Nephron (organoid): Measurements from ENCODE around the gene SLC18A3.

Source experiments
- H3K27ac Mint-ChIP-seq, 3 experiments: 2 replicates each; pipeline ENCODE4 v1.8.0; 2020; ENCODE audit warnings: mixed read lengths in 3 of 3, mild to moderate bottlenecking in 2 of 3, moderate library complexity in 1 of 3
- H3K27me3 Mint-ChIP-seq: 2 replicates; pipeline ENCODE4 v1.8.0; 2021; ENCODE audit warnings: low read depth, mild to moderate bottlenecking, moderate library complexity, mixed read lengths
- H3K36me3 Mint-ChIP-seq: 2 replicates; pipeline ENCODE4 v1.8.0; 2020; ENCODE audit warnings: low read depth, mixed read lengths
- H3K4me1 Mint-ChIP-seq: 2 replicates; pipeline ENCODE4 v1.8.0; 2020; ENCODE audit warnings: mixed read lengths
- H3K4me3 Mint-ChIP-seq, 3 experiments: 2 replicates each; pipeline ENCODE4 v1.8.0; 2020; ENCODE audit warnings: mild to moderate bottlenecking in 3 of 3, mixed read lengths in 3 of 3, moderate library complexity in 2 of 3
- H3K9me3 Mint-ChIP-seq: 2 replicates; pipeline ENCODE4 v1.8.0; 2020; ENCODE audit warnings: mixed read lengths
- TF ChIP-seq, protein P1 (sequence below), 3 experiments: fragments of 200-600 bp; sonication (generic); IDR thresholded peaks; one replicate each; pipeline ENCODE4 v1.5.0; 2021; ENCODE audit warnings: antibody characterized with exemption in 3 of 3; ENCODE audit not compliant: unreplicated experiment in 3 of 3

The SLC18A3 gene

DNA sequence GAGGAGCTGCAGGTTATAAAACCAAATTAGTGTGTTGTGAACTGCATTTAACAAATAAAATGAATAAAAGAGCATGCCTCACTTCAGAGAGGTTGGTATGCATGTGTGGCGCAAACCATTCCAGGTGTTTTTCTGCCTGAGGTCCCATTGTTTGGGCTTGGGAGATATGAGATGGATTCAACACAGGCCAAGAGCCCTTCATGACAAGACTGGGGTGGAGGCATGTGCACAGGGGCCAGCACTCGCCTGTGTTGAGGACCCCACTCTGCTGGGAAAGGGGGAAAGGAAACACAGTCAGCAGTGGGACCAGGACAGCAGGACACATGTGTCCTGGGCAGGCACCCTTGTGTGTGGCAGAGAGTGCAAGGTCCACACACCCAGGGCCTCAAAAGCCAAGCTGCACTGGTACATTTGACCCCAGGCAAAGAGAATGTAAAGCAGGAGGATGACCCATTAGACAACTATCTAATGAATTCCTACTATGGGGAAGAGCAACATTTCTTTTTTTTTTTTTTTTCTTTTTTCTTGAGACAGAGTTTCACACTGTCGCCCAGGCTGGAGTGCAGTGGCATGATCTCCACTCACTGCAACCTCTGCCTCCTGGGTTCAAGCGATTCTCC, 9.2 kb upstream of the SLC18A3 start:
- no peak overlapping the region for H3K27ac Mint-ChIP-seq
- H3K36me3 Mint-ChIP-seq, result no peaks in the 10 kb centered on the region
- peaks cover 2% of the 10 kb centered on the region for H3K9me3 Mint-ChIP-seq
- H3K4me1 Mint-ChIP-seq, result no peaks in the 10 kb centered on the region
- H3K27me3 Mint-ChIP-seq, result peaks cover 78% of the 10 kb centered on the region
- TF ChIP-seq, protein P1, sequence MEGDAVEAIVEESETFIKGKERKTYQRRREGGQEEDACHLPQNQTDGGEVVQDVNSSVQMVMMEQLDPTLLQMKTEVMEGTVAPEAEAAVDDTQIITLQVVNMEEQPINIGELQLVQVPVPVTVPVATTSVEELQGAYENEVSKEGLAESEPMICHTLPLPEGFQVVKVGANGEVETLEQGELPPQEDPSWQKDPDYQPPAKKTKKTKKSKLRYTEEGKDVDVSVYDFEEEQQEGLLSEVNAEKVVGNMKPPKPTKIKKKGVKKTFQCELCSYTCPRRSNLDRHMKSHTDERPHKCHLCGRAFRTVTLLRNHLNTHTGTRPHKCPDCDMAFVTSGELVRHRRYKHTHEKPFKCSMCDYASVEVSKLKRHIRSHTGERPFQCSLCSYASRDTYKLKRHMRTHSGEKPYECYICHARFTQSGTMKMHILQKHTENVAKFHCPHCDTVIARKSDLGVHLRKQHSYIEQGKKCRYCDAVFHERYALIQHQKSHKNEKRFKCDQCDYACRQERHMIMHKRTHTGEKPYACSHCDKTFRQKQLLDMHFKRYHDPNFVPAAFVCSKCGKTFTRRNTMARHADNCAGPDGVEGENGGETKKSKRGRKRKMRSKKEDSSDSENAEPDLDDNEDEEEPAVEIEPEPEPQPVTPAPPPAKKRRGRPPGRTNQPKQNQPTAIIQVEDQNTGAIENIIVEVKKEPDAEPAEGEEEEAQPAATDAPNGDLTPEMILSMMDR (IDR thresholded peaks at IDR 0.05; ENCODE audit: unreplicated experiment in 3 of 3), result no peak
- H3K4me3 Mint-ChIP-seq, result no peak overlapping the region

DNA sequence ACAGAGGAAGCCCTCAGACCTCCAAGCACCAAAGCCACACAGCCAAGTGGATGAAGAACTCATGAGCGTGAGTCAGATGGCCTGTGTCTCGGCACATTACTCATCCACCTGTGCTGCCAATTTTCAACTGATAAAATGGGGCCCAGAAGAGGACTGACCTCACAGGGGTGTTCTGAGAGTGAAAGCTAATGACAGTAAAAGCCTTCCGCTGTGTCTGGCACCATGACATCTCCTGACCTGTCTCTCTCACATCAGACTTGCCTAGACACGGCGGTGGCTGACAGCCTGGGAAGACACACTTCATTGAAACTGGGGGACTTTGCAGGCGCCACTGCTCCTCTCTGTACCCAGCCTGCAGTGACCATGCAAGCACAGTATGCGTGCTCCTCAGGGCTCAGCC, 8.3 kb upstream of the SLC18A3 start:
- no peaks in the 10 kb centered on the region for H3K36me3 Mint-ChIP-seq
- peaks cover 3% of the 10 kb centered on the region for H3K4me1 Mint-ChIP-seq
- no peak overlapping the region for H3K4me3 Mint-ChIP-seq
- peaks cover 78% of the 10 kb centered on the region for H3K27me3 Mint-ChIP-seq
- H3K9me3 Mint-ChIP-seq, result peaks cover 2% of the 10 kb centered on the region
- TF ChIP-seq, protein P1 (IDR thresholded peaks at IDR 0.05; ENCODE audit: unreplicated experiment in 3 of 3), result no peak
- H3K27ac Mint-ChIP-seq, result no peak overlapping the region

DNA sequence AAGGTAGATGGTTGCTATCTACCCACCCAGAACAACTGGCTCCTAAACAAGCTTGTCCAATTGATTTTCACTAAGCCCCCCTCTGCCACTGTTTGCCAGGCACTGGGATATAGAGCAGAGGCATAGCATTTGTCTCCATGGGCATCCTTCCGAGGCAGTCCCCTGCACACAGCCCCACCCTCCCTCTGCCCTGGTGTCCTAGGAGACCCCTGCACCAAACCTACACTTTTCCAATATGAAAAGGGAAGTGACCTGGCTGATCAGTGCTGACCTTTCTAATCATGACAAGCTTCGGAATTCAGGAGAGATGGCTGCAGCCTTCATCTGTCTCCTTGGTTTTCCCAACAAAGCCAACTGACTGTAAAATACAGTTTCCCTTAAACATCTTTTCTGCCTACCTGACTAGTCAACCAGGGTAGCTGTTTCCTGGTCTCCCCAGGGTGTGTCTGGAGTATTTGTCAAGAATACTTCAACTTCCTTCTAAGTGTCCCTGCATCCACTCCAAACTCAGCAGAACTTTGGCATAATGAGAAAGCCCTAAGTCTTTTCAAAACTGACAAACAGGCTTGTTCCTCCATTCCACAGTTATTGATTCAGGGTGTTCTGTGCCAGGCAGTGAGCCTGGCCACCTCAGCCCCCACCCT, 7.6 kb upstream of the SLC18A3 start:
- peaks cover 8% of the 10 kb centered on the region for H3K4me1 Mint-ChIP-seq
- H3K27me3 Mint-ChIP-seq, result peaks cover 79% of the 10 kb centered on the region
- no peak overlapping the region for H3K27ac Mint-ChIP-seq
- peaks cover 2% of the 10 kb centered on the region for H3K9me3 Mint-ChIP-seq
- no peaks in the 10 kb centered on the region for H3K36me3 Mint-ChIP-seq
- H3K4me3 Mint-ChIP-seq, result no peak overlapping the region
- TF ChIP-seq, protein P1 (IDR thresholded peaks at IDR 0.05; ENCODE audit: unreplicated experiment in 3 of 3), result no peak

DNA sequence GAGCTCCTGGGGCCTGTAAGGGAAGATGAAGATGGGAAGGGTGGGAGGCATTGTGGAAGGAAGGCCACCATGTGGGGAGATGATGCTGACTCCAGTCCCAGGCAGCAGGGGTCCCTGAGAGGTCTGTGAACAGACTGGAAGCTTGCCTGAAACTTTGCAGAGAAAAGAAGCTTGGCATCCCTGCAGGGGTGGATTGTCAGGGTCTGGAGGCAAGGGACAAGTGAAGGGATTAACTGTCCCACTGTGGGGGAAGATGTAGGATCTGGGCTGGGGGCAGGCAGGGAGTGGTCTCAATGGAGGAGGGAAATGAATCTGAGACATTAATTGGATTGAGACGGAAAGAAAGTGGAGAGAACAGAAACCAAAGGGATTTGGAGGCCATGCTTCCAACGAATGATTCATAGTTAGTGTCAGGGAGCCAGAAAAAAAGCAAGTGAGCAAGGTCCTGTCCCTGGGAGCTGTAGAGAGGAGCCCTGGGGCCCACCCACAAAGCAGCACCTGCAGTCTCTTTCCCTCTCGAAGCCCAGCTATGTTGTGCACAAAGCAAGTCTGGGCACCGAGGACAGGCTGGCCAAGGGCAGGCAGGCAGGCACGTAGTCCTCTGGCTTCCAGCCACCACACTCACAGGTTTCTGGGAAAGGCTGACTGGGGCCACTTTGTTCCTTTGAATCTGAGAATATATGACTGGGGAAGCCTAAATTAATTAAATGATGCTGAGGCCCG, 4.7 kb upstream of the SLC18A3 start:
- TF ChIP-seq, protein P1 (IDR thresholded peaks at IDR 0.05; ENCODE audit: unreplicated experiment in 3 of 3), result no peak
- Mint-ChIP-seq H3K4me1 (peaks cover 13% of the 10 kb centered on the region), H3K36me3 (no peaks in the 10 kb centered on the region), H3K27ac (peak overlapping the region in 1 of 3 experiments; percentile 48), H3K4me3 (no peak overlapping the region), H3K9me3 (peaks cover 2% of the 10 kb centered on the region), H3K27me3 (peaks cover 93% of the 10 kb centered on the region)

DNA sequence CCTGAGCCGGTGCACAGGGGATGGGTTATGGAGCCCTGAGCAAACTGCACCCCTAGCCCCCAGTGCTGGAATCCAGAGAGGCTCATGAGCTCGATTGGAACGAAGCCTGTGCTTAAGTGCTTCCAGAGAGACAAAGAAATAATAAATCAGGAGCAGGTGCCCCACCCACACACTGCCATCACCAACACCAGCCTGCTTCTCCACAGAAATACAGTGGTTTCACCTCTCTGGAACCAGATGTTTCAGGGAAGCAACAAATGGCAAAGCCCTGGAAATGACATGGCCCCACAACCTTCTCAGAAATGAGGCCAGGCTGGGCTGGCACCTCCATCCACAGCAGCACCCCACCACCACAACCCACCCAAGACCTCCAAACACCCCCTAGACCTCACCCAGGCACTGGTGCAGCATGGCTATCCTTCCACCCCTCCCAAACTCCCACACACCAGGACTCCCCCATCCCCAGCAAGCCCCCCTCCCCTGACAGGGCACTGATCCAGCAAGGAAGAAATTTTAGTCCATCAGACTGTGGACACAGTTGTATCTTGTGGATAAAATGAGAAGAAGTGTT, 4.1 kb upstream of the SLC18A3 start:
- peaks cover 93% of the 10 kb centered on the region for H3K27me3 Mint-ChIP-seq
- peaks cover 13% of the 10 kb centered on the region for H3K4me1 Mint-ChIP-seq
- no peak overlapping the region for H3K4me3 Mint-ChIP-seq
- no peaks in the 10 kb centered on the region for H3K36me3 Mint-ChIP-seq
- TF ChIP-seq, protein P1 (IDR thresholded peaks at IDR 0.05; ENCODE audit: unreplicated experiment in 3 of 3), result no peak
- no peak overlapping the region for H3K27ac Mint-ChIP-seq
- peaks cover 2% of the 10 kb centered on the region for H3K9me3 Mint-ChIP-seq
